Calu3 (cell line): Measurements from ENCODE around the gene WDR82. TPM values are rescaled to one million over a fixed set of nuclear protein-coding genes. Genes with fewer than 3 reads are reported as not detected.

Experiments
- BruUV-seq: library from RNA; stranded (reverse); fragments of 400-500 nt; replicated peaks from 2 replicates; lab custom pipeline; 2021; lab: Mats Ljungman, UMichigan
- CTCF ChIA-PET: fragments of 300-600 bp; sonication (Branson Sonifier 250); formaldehyde crosslinking; loops from one replicate; lab custom pipeline; 2022; ENCODE audit warnings: antibody characterized with exemption; lab: Charles Lee
- DNase-seq: peaks from one replicate; pipeline ENCODE4 v3.0.0; 2022
- H3K27ac Mint-ChIP-seq: one replicate; pipeline ENCODE4 v1.8.0; 2022; ENCODE audit warnings: mixed read lengths; ENCODE audit not compliant: unreplicated experiment
- H3K27me3 Mint-ChIP-seq: one replicate; pipeline ENCODE4 v1.8.0; 2022; ENCODE audit warnings: mixed read lengths; ENCODE audit not compliant: unreplicated experiment
- H3K36me3 Mint-ChIP-seq: one replicate; pipeline ENCODE4 v1.8.0; 2022; ENCODE audit warnings: mild to moderate bottlenecking, moderate library complexity, mixed read lengths; ENCODE audit not compliant: insufficient read depth, unreplicated experiment
- H3K4me1 Mint-ChIP-seq: one replicate; pipeline ENCODE4 v1.8.0; 2022; ENCODE audit warnings: mild to moderate bottlenecking, low read depth, mixed read lengths; ENCODE audit not compliant: unreplicated experiment
- H3K4me3 Mint-ChIP-seq: one replicate; pipeline ENCODE4 v1.8.0; 2022; ENCODE audit warnings: mild to moderate bottlenecking, low read depth, moderate library complexity, mixed read lengths; ENCODE audit not compliant: unreplicated experiment
- H3K9me3 Mint-ChIP-seq: one replicate; pipeline ENCODE4 v1.8.0; 2022; ENCODE audit warnings: low read depth, mixed read lengths; ENCODE audit not compliant: unreplicated experiment
- intact Hi-C: fragments of 100-400 bp; cut with micrococcal nuclease; formaldehyde crosslinking; loops from one replicate; pipeline ENCODE4 v1.10.0; 2022; ENCODE audit not compliant: unreplicated experiment
- microRNA-seq: library from miRNA; unstranded; fragments of <30 nt; microRNA quantifications from one replicate; pipeline ENCODE4 v1.2.0, GENCODE V29; 2022
- total RNA-seq: library from RNA; stranded (reverse); gene quantifications from 2 replicates; pipeline ENCODE4 v1.2.3, GENCODE V29; 2022
- TF ChIP-seq, protein P1 (sequence below): fragments of 200-600 bp; IDR thresholded peaks from one replicate; pipeline ENCODE4 v1.8.0; 2022; ENCODE audit warnings: antibody characterized with exemption; ENCODE audit not compliant: unreplicated experiment

Gene WDR82
- total RNA-seq, 1 experiment from 2014 or later, result 59.7 TPM

DNA sequence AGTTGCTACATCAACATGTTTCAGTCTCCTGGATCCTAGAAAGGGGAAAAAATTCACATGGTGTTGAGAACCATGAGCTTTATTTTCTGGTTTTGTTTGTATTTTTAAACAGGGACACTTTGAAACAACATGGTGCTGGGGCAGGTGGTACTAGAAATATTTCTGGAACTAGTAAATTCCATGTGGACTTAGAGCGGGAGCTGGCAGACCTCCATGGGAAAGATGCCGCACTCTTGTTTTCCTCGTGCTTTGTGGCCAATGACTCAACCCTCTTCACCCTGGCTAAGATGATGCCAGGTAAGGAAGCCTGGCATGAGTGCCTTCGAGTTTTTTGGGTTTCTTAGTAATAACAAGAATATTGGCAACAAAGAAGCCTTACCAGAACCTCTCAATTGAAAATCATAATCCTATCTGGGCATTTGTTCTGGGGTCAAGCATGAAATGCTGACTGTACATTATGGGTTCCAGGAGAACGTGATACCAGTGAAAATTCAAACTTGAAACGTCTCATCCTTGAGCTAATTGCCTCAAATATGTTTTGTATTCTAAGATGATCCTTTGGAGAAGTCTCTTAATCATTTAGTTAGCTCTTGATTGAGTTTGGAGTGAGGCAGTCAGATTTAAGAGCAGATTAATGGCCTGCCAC is 72.6 kb downstream of the WDR82 start:
- H3K36me3 Mint-ChIP-seq, result peaks cover 80% of the 10 kb centered on the region
- CTCF ChIA-PET, result no interaction called here
- BruUV-seq, result no TSS peak

More for the DNA sequence above, 72.6 kb downstream of the WDR82 start:
- TF ChIP-seq, protein P1, sequence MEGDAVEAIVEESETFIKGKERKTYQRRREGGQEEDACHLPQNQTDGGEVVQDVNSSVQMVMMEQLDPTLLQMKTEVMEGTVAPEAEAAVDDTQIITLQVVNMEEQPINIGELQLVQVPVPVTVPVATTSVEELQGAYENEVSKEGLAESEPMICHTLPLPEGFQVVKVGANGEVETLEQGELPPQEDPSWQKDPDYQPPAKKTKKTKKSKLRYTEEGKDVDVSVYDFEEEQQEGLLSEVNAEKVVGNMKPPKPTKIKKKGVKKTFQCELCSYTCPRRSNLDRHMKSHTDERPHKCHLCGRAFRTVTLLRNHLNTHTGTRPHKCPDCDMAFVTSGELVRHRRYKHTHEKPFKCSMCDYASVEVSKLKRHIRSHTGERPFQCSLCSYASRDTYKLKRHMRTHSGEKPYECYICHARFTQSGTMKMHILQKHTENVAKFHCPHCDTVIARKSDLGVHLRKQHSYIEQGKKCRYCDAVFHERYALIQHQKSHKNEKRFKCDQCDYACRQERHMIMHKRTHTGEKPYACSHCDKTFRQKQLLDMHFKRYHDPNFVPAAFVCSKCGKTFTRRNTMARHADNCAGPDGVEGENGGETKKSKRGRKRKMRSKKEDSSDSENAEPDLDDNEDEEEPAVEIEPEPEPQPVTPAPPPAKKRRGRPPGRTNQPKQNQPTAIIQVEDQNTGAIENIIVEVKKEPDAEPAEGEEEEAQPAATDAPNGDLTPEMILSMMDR, result no peak
- Mint-ChIP-seq H3K4me3 (no peak overlapping the region), H3K27me3 (no peaks in the 10 kb centered on the region), H3K4me1 (peaks cover 9% of the 10 kb centered on the region), H3K9me3 (no peaks in the 10 kb centered on the region), H3K27ac (no peak overlapping the region)
- DNase-seq, result no peak
- intact Hi-C loops, result no loop called here

Small RNA genes lying within 50 kb of the gene (microRNA-seq; reads per million reads assigned to microRNA genes)
- gene MIR135A1, result not detected
- 73,976 reads per million, percentile 99 among the genes with 10 or more reads in this experiment for gene MIRLET7G

Other genes with a start within 250 kb of the WDR82 start
- gene DUSP7, start 222.1 kb downstream of the WDR82 start, total RNA-seq, result 7.7 and 7.9 TPM in 2 replicates
- 26.4 and 26.9 TPM in 2 replicates for gene POC1A, start 124.2 kb downstream of the WDR82 start, total RNA-seq
- 80.2 and 81.7 TPM in 2 replicates for gene ALAS1, start 80.5 kb downstream of the WDR82 start, total RNA-seq
- gene TLR9, start 53.0 kb downstream of the WDR82 start, total RNA-seq, result 0.14 and 0.27 TPM in 2 replicates
- 48.1 and 49.1 TPM in 2 replicates for gene TWF2, start 39.5 kb downstream of the WDR82 start, total RNA-seq
- 6.5 and 7.1 TPM in 2 replicates for gene PPM1M, start 32.9 kb downstream of the WDR82 start, total RNA-seq
- gene GLYCTK, start 9.2 kb upstream of the WDR82 start, total RNA-seq, result 9.4 and 10.7 TPM in 2 replicates
- gene DNAH1, start 37.7 kb upstream of the WDR82 start, total RNA-seq, result 10.2 and 13.1 TPM in 2 replicates
- 55.7 and 65.7 TPM in 2 replicates for gene BAP1, start 131.4 kb upstream of the WDR82 start, total RNA-seq
- gene PHF7, start 132.0 kb upstream of the WDR82 start, total RNA-seq, result 3.9 and 5.4 TPM in 2 replicates
- 0.12 and 0.33 TPM in 2 replicates for gene SEMA3G, start 166.5 kb upstream of the WDR82 start, total RNA-seq
- gene TNNC1, start 175.4 kb upstream of the WDR82 start, total RNA-seq, result 25.5 and 26.5 TPM in 2 replicates
- gene NISCH, start 177.0 kb upstream of the WDR82 start, total RNA-seq, result 58.6 and 67.4 TPM in 2 replicates
- 0.26 TPM in 1 of 2 replicates, not detected in the other for gene STAB1, start 216.7 kb upstream of the WDR82 start, total RNA-seq